CD4-positive, alpha-beta T cell treated with Interleukin-17A for 1 hour (primary cell): ENCODE results near the gene CTPS2.
"Not testable (repeated sequence)": the region's sequence is repeated elsewhere in the genome, so short reads cannot be mapped to it uniquely, and the experiment has no call there.

Source experiments
- DNase-seq: peaks from one replicate; pipeline ENCODE4 v3.0.0-alpha.2; 2020

CTPS2 gene

GRCh38 chrX:16601885-16602284 is 110.6 kb downstream of the CTPS2 start:
- DNase-seq: no peak

- DNase-seq: no peak
These were observed 118.0 kb downstream of the CTPS2 start for GRCh38 chrX:16594490-16594889.

- DNase-seq: no peak
These were observed 118.7 kb downstream of the CTPS2 start for GRCh38 chrX:16593801-16594200.

GRCh38 chrX:16592194-16592770 is 120.2 kb downstream of the CTPS2 start:
- DNase-seq: no peak

GRCh38 chrX:16589826-16590225 is 122.6 kb downstream of the CTPS2 start:
- no peak for DNase-seq

GRCh38 chrX:16589211-16589610 is 123.3 kb downstream of the CTPS2 start:
- DNase-seq: no peak

- DNase-seq: no peak
These were observed 124.2 kb downstream of the CTPS2 start for GRCh38 chrX:16588266-16588665.

GRCh38 chrX:16587836-16588235 is 124.6 kb downstream of the CTPS2 start:
- no peak for DNase-seq

GRCh38 chrX:16586377-16587112 is 125.9 kb downstream of the CTPS2 start:
- DNase-seq: no peak

- DNase-seq: no peak
These were observed 126.7 kb downstream of the CTPS2 start for GRCh38 chrX:16585486-16586376.

- DNase-seq: not testable (repeated sequence)
These were observed 132.3 kb downstream of the CTPS2 start for GRCh38 chrX:16580004-16580797.

- no peak for DNase-seq
These were observed 133.0 kb downstream of the CTPS2 start for GRCh38 chrX:16579517-16579916.

- no peak for DNase-seq
These were observed 134.3 kb downstream of the CTPS2 start for GRCh38 chrX:16578218-16578617.

GRCh38 chrX:16577483-16578029 is 134.9 kb downstream of the CTPS2 start:
- DNase-seq: no peak

GRCh38 chrX:16575388-16575787 is 137.1 kb downstream of the CTPS2 start:
- not testable (repeated sequence) for DNase-seq

GRCh38 chrX:16573781-16574180 is 138.7 kb downstream of the CTPS2 start:
- no peak for DNase-seq

GRCh38 chrX:16567681-16568080 is 144.8 kb downstream of the CTPS2 start:
- no peak for DNase-seq

GRCh38 chrX:16566571-16566970 is 145.9 kb downstream of the CTPS2 start:
- DNase-seq: no peak

GRCh38 chrX:16560173-16560572 is 152.3 kb downstream of the CTPS2 start:
- DNase-seq: no peak

GRCh38 chrX:16559206-16559619 is 153.3 kb downstream of the CTPS2 start:
- no peak for DNase-seq

- DNase-seq: no peak
These were observed 154.0 kb downstream of the CTPS2 start for GRCh38 chrX:16558489-16558888.

- DNase-seq: no peak
These were observed 159.9 kb downstream of the CTPS2 start for GRCh38 chrX:16552546-16552945.

- DNase-seq: no peak
These were observed 164.8 kb downstream of the CTPS2 start for GRCh38 chrX:16547644-16548043.
